ENCODE results near the gene IL25.

Gene IL25

GRCh38 chr14:23354990-23355389 lies 17.6 kb upstream of the IL25 start:
- no peak for DNase-seq

- no peak for DNase-seq
These were observed 16.7 kb upstream of the IL25 start for GRCh38 chr14:23355871-23356435.

- no peak for DNase-seq
These were observed 15.9 kb upstream of the IL25 start for GRCh38 chr14:23356662-23357061.

- DNase-seq, result no peak
These were observed 15.3 kb upstream of the IL25 start for GRCh38 chr14:23357261-23357660.

GRCh38 chr14:23358042-23358441 lies 14.6 kb upstream of the IL25 start:
- DNase-seq, result no peak

GRCh38 chr14:23358553-23359166 lies 13.9 kb upstream of the IL25 start:
- no peak for DNase-seq

GRCh38 chr14:23359167-23359626 lies 13.4 kb upstream of the IL25 start:
- no peak for DNase-seq

GRCh38 chr14:23359722-23360447 lies 12.7 kb upstream of the IL25 start:
- DNase-seq, result no peak

- no peak for DNase-seq
These were observed 12.1 kb upstream of the IL25 start for GRCh38 chr14:23360496-23360895.

GRCh38 chr14:23361320-23361719 lies 11.3 kb upstream of the IL25 start:
- peak; percentile 47 for DNase-seq

- no peak for DNase-seq
These were observed 10.8 kb upstream of the IL25 start for GRCh38 chr14:23361763-23362162.

- DNase-seq, result no peak
These were observed 10.4 kb upstream of the IL25 start for GRCh38 chr14:23362200-23362599.

- DNase-seq, result no peak
These were observed 8.2 kb upstream of the IL25 start for GRCh38 chr14:23364164-23365035.

- no peak for DNase-seq
These were observed 7.4 kb upstream of the IL25 start, which contains the start of gene EFS for GRCh38 chr14:23365036-23365731. Gene EFS, minus strand, starts transcription at chr14:23365172. Its CDS starts 147 bp downstream, at chr14:23365025.

GRCh38 chr14:23365732-23366425 lies 6.7 kb upstream of the IL25 start:
- DNase-seq, result no peak

- DNase-seq, result no peak
These were observed 6.1 kb upstream of the IL25 start for GRCh38 chr14:23366426-23366921.

GRCh38 chr14:23370221-23370620 lies 2.4 kb upstream of the IL25 start:
- no peak for DNase-seq

- DNase-seq, result no peak
These were observed 744 bp upstream of the IL25 start for GRCh38 chr14:23371865-23372264.

- DNase-seq, result no peak
These were observed 432 bp downstream of the IL25 start for GRCh38 chr14:23373041-23373440.

- DNase-seq, result no peak
These were observed 3.1 kb downstream of the IL25 start for GRCh38 chr14:23375527-23376251.
